GM21515 (cell line): ENCODE results near the gene ZNF160.
"Not testable (repeated sequence)": the region's sequence is repeated elsewhere in the genome, so short reads cannot be mapped to it uniquely, and the experiment has no call there.

ENCODE experiments used
- ATAC-seq: cut with Tn5 transposase; IDR thresholded peaks from one replicate; pipeline ENCODE4 v1.9.1; 2021; ENCODE audit not compliant: unreplicated experiment

Gene ZNF160

GRCh38 chr19:53103234-53104203 is at the start of gene ZNF160:
ZNF160 (minus strand) TSS chr19:53103422; CDS start chr19:53086276, 17,146 bp downstream.
- ATAC-seq = peak; percentile 94

DNA sequence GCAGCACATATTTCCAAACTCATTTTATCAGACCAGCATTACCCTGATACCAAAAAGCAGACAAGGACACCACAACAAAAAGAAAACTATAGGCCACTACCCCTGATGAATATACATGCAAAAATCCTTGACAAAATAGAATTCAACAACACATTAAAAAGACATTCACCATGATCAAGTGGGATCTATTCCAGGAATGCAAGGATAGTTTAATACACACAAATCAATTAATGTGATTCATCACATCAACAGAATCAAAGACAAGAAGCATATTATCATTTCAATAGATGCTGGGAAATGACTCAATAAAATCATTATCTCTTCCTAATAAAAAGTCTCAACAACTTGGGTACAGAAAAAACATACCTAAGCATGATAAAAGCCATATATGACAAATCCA is 44.4 kb upstream of the ZNF160 start:
- no peak for ATAC-seq

DNA sequence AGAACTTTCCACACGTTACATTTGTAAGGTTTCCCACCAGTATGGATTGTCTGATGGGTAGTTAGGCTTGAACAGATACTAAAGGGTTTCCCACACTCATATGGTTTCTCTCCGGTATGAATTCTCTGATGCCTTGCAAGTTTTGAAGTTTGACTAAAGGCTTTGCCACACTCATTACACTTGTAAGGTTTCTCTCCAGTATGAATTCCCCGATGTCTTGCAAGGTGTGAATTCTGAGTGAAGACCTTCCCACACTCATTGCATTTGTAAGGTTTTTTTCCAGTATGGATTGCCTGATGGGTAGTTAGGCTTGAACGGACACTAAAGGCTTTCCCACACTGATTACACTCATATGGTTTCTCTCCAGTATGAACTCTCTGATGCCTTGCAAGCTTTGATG is 37.1 kb upstream of the ZNF160 start:
- ATAC-seq = no peak

DNA sequence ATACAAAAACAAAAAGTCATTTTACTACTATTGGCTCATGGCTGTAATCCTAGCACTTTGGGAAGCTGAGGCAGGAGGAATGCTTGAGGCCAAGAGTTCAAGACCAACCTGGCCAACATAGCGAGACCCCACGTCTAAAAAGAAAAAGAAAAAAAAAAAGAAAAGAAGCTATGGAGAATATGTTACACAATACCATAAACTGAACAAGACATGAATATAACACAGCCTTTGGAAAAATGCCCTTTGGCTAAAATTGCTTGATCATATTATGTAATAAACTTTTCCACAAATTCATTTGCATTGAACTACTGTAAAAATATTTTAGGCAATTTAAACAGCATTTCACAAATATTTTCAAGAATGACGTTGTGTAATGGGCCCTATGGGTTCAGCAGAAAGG is 33.2 kb upstream of the ZNF160 start:
- no peak for ATAC-seq

GRCh38 chr19:53132141-53132991 is 29.1 kb upstream of the ZNF160 start, which contains the start of gene ZNF415:
ZNF415 (minus strand) TSS chr19:53132910; CDS start chr19:53122676, 10,234 bp downstream.
- ATAC-seq = no peak

DNA sequence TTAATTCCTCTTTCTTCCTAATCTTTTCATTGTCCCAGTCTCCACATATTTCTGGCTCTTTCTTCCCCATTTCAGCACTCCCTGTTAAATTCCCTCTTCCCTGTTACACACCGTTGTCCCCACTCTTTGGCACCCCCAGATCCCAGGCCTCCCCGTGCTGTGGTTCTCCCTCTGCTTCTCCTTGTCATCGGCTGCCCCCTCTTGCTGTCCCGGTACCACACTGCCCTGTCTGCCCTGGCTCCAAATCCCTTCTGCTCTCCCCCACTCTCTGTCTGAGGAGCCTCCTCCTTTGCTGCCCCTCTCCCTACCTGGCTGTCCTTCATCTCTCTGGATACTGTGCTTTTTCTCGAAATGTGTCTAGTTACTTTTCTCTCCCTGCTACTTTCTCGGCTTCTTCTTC is 28.5 kb upstream of the ZNF160 start:
- ATAC-seq = no peak

DNA sequence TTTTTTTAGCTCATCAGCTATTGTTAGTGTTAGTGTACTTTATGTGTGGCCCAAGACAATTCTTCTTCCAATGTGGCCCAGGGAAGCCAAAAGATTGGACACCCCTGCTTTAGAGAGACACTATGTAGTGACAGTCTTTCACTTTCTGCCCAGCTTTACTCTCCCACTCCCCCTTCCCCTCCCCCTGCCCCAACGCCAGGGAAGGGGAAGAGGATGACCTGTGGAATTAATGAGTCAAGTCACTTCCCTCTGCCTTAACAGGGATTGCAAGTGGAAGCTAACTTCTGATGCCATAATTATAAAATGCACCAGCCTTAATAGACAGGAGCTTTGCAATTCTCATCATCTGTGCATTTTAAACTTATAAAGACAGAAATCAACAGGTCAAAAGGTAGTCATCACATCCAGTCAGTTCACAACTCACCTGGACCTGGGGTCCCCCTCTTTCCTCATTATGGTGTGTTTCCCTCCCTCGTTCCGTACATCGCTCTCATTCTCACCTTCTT is 27.9 kb upstream of the ZNF160 start:
- ATAC-seq = no peak

DNA sequence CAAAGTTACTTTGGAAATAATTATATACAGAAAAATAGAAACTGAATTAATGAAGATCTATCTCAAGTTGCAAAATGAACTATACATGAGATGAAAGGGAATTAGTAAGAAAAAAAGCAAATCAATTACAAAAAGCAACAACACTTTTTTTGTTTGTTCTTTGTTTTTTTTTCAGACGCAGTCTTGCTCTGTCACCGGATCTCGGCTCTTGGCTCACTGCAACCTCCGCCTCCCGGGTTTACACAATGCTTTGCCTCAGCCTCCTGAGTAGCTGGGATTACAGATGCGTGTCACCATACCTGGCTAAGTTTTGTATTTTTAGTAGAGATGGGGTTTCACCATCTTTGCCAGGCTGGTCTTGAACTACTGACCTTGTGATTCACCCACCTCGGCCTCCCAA is 27.3 kb upstream of the ZNF160 start:
- ATAC-seq = no peak

DNA sequence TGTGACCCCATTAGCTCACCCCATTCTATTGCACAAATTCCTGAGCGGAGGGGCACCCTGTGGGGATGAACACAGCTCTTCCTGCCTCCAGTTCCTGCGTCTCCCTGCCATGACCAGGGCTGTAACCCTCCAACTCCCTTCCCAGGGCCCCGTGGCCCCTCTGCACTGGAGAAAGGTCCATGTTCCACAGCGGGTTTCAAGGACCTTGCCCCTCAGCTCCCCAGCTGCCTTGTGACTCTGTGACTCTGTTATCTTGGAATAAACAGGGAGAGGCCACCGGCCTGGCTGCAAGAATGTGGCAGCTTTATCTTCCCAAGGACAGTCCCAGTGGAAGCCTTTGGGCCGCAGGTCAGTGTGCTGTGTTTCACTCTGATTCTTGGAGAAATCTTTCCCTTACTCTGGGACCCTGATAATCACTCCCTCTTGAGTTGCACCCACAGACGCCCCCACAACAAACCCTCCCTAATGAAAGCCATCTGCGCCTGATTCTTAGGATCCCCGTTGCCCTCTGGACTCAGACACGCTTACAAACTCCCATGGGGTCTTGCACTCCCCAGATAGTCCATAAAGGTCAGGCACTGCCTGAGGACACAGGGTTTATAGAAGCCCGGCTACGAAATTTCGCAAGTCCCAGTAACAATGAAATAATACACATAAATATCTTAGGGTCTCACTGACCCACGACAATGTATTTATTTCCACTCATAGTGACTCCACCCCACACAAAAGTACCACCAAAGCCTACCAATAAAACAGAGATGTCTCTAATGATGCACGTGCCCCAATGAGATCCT is 23.7 kb upstream of the ZNF160 start:
- ATAC-seq = not testable (repeated sequence)

- no peak for ATAC-seq
These were observed 20.2 kb upstream of the ZNF160 start for GRCh38 chr19:53123400-53123799.

GRCh38 chr19:53112286-53112685 is 9.1 kb upstream of the ZNF160 start:
- no peak for ATAC-seq

- no peak for ATAC-seq
These were observed 6.3 kb upstream of the ZNF160 start for GRCh38 chr19:53109527-53109926.

- peak; percentile 28 for ATAC-seq
These were observed 427 bp downstream of the ZNF160 start for GRCh38 chr19:53102756-53103233.

GRCh38 chr19:53102206-53102755 is 941 bp downstream of the ZNF160 start:
- no peak for ATAC-seq

- ATAC-seq = no peak
These were observed 1.7 kb downstream of the ZNF160 start for GRCh38 chr19:53101518-53101917.

- not testable (repeated sequence) for ATAC-seq
These were observed 4.7 kb downstream of the ZNF160 start for GRCh38 chr19:53098570-53098969.

GRCh38 chr19:53096982-53097690 is 6.1 kb downstream of the ZNF160 start:
- not testable (repeated sequence) for ATAC-seq

GRCh38 chr19:53096579-53096978 is 6.6 kb downstream of the ZNF160 start:
- ATAC-seq = not testable (repeated sequence)

GRCh38 chr19:53094754-53095575 is 8.3 kb downstream of the ZNF160 start:
- ATAC-seq = no peak
